ENCODE data around the gene GRM3. TPM values are rescaled to one million over a fixed set of nuclear protein-coding genes. Genes with fewer than 3 reads are reported as not detected.

The GRM3 gene
- total and polyA plus RNA-seq, 7 experiments from 2014 or later, result not detected

DNA sequence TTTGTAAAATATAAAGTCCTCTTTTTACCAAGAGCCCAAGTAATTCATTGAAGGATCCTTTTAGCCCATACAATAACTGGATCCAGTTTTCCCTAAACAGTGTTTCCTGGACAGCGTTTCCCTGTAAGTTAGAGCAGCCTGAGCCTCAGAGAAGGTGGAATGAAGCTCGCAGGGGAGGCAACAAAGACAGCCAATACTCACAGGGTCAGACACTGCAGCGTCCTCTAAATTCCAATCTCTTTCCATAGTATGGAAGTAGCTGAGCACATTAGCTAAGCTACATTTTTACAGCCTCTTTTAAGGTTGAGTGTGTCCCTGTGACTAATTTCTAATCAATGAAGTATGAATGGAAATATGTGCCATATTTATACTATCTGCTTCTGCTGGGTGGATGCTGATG, 193.5 kb downstream of the GRM3 start:
- CTCF ChIA-PET, result no interaction called here
- Histone ChIP-seq H3K36me3 (ENCODE audit: control insufficient read depth in 2 of 3, insufficient read depth in 3 of 3, low read length in 3 of 3) (no peaks in the 10 kb centered on the region), H3K4me3 (ENCODE audit: low read length) (no peak overlapping the region), H3K4me1 (ENCODE audit: control insufficient read depth in 2 of 2, insufficient read depth in 2 of 2, low read length in 2 of 2) (no peaks in the 10 kb centered on the region), H3K27ac (ENCODE audit: low read depth, low read length) (no peak overlapping the region), H3K9me3 (ENCODE audit: control insufficient read depth in 2 of 3, low read length in 3 of 3) (no peaks in the 10 kb centered on the region), H3K27me3 (ENCODE audit: control insufficient read depth in 2 of 2, insufficient read depth in 2 of 2, low read length in 2 of 2) (no peaks in the 10 kb centered on the region)
- Mint-ChIP-seq H3K27me3 (peaks cover 0 to 4% (median 0%) of the 10 kb centered on the region in 5 donors), H3K4me3 (no peak overlapping the region), H3K4me1 (no peaks in the 10 kb centered on the region), H3K27ac (no peak overlapping the region), H3K9me3 (peaks cover 0 to 3% (median 0%) of the 10 kb centered on the region in 11 donors), H3K36me3 (no peaks in the 10 kb centered on the region)
- no peak for DNase-seq
- POLR2A ChIA-PET, result no interaction called here
- intact Hi-C loops (cut with micrococcal nuclease), result no loop called here
- ATAC-seq, result no peak

DNA sequence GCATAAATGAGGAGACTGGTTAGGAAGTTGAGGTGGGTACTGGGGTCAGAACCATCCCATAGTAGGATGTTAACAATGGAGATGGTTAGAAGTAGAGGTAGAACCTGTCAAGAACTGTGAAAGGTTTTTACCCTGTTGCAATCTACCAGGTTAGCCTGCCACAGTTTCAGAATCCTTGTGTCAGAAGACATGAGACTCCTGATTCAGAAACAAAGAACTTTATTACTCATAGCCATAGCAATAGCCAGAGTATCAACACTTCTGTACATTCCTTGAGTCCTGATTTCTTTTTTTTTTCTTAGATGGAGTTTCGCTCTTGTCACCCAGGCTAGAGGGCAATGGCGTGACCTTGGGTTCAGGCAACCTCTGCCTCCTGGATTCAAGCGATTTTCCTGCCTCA, 200.9 kb downstream of the GRM3 start:
- Mint-ChIP-seq H3K4me1 (no peaks in the 10 kb centered on the region), H3K4me3 (no peak overlapping the region), H3K27me3 (peaks cover 0 to 8% (median 3%) of the 10 kb centered on the region in 5 donors), H3K27ac (no peak overlapping the region), H3K9me3 (peaks cover 0 to 2% (median 0%) of the 10 kb centered on the region in 11 donors), H3K36me3 (no peaks in the 10 kb centered on the region)
- H3K9me3 ChIP-seq (ENCODE audit: control insufficient read depth in 2 of 3, low read length in 3 of 3), result no peaks in the 10 kb centered on the region
- no peak overlapping the region for H3K4me3 ChIP-seq (ENCODE audit: low read length)
- no peak overlapping the region for H3K27ac ChIP-seq (ENCODE audit: low read depth, low read length)
- no peak for DNase-seq
- POLR2A ChIA-PET, result no interaction called here
- CTCF ChIA-PET, result no interaction called here
- no peaks in the 10 kb centered on the region for H3K4me1 ChIP-seq (ENCODE audit: control insufficient read depth in 2 of 2, insufficient read depth in 2 of 2, low read length in 2 of 2)
- intact Hi-C loops (cut with micrococcal nuclease), result no loop called here
- no peaks in the 10 kb centered on the region for H3K36me3 ChIP-seq (ENCODE audit: control insufficient read depth in 2 of 3, insufficient read depth in 3 of 3, low read length in 3 of 3)
- no peak for ATAC-seq
- no peaks in the 10 kb centered on the region for H3K27me3 ChIP-seq (ENCODE audit: control insufficient read depth in 2 of 2, insufficient read depth in 2 of 2, low read length in 2 of 2)

GRCh38 chr7:86846494-86847190, 202.9 kb downstream of the GRM3 start:
- no peak overlapping the region for H3K4me3 Mint-ChIP-seq
- H3K4me1 Mint-ChIP-seq, result no peaks in the 10 kb centered on the region
- H3K36me3 ChIP-seq (ENCODE audit: control insufficient read depth in 2 of 3, insufficient read depth in 3 of 3, low read length in 3 of 3), result no peaks in the 10 kb centered on the region
- no peak overlapping the region for H3K27ac Mint-ChIP-seq
- H3K27me3 Mint-ChIP-seq, result peaks cover 0 to 8% (median 0%) of the 10 kb centered on the region in 5 donors
- H3K9me3 ChIP-seq (ENCODE audit: control insufficient read depth in 2 of 3, low read length in 3 of 3), result no peaks in the 10 kb centered on the region
- H3K4me1 ChIP-seq (ENCODE audit: control insufficient read depth in 2 of 2, insufficient read depth in 2 of 2, low read length in 2 of 2), result no peaks in the 10 kb centered on the region
- no peak for DNase-seq
- ChIA-PET POLR2A (no interaction called here), CTCF (no interaction called here)
- no peaks in the 10 kb centered on the region for H3K27me3 ChIP-seq (ENCODE audit: control insufficient read depth in 2 of 2, insufficient read depth in 2 of 2, low read length in 2 of 2)
- intact Hi-C loops (cut with micrococcal nuclease), result no loop called here
- no peak for ATAC-seq
- no peaks in the 10 kb centered on the region for H3K36me3 Mint-ChIP-seq
- no peak overlapping the region for H3K4me3 ChIP-seq (ENCODE audit: low read length)
- peaks cover 0 to 2% (median 0%) of the 10 kb centered on the region in 11 donors for H3K9me3 Mint-ChIP-seq
- H3K27ac ChIP-seq (ENCODE audit: low read depth, low read length), result no peak overlapping the region

- H3K4me1 Mint-ChIP-seq, result no peaks in the 10 kb centered on the region
- Histone ChIP-seq H3K4me1 (ENCODE audit: control insufficient read depth in 2 of 2, insufficient read depth in 2 of 2, low read length in 2 of 2) (no peaks in the 10 kb centered on the region), H3K27ac (ENCODE audit: low read depth, low read length) (no peak overlapping the region), H3K9me3 (ENCODE audit: control insufficient read depth in 2 of 3, low read length in 3 of 3) (no peaks in the 10 kb centered on the region), H3K36me3 (ENCODE audit: control insufficient read depth in 2 of 3, insufficient read depth in 3 of 3, low read length in 3 of 3) (no peaks in the 10 kb centered on the region), H3K27me3 (ENCODE audit: control insufficient read depth in 2 of 2, insufficient read depth in 2 of 2, low read length in 2 of 2) (no peaks in the 10 kb centered on the region), H3K4me3 (ENCODE audit: low read length) (no peak overlapping the region)
- ATAC-seq (no peak), DNase-seq (no peak)
- no peak overlapping the region for H3K4me3 Mint-ChIP-seq
- peaks cover 0 to 8% (median 0%) of the 10 kb centered on the region in 5 donors for H3K27me3 Mint-ChIP-seq
- intact Hi-C loops (cut with micrococcal nuclease), result no loop called here
- H3K27ac Mint-ChIP-seq, result no peak overlapping the region
- no peaks in the 10 kb centered on the region for H3K36me3 Mint-ChIP-seq
- CTCF ChIA-PET, result no interaction called here
- POLR2A ChIA-PET, result no interaction called here
- peaks cover 0 to 2% (median 0%) of the 10 kb centered on the region in 11 donors for H3K9me3 Mint-ChIP-seq
These were observed 204.5 kb downstream of the GRM3 start for GRCh38 chr7:86848226-86848625.

GRCh38 chr7:86851566-86851965, 207.9 kb downstream of the GRM3 start:
- H3K9me3 Mint-ChIP-seq, result peaks cover 0 to 2% (median 0%) of the 10 kb centered on the region in 11 donors
- H3K4me3 Mint-ChIP-seq, result no peak overlapping the region
- intact Hi-C loops (cut with micrococcal nuclease), result no loop called here
- no peaks in the 10 kb centered on the region for H3K36me3 Mint-ChIP-seq
- ChIA-PET CTCF (interaction anchor here (0.5 kb wide), 1 partner anchor 567 kb away, joined by 3 read pairs; no protein-coding TSS in a partner anchor), POLR2A (no interaction called here)
- no peaks in the 10 kb centered on the region for H3K27me3 ChIP-seq (ENCODE audit: control insufficient read depth in 2 of 2, insufficient read depth in 2 of 2, low read length in 2 of 2)
- H3K27me3 Mint-ChIP-seq, result peaks cover 0 to 14% (median 0%) of the 10 kb centered on the region in 5 donors
- H3K27ac ChIP-seq (ENCODE audit: low read depth, low read length), result no peak overlapping the region
- no peak overlapping the region for H3K4me3 ChIP-seq (ENCODE audit: low read length)
- ATAC-seq (no peak), DNase-seq (no peak)
- H3K27ac Mint-ChIP-seq, result no peak overlapping the region
- no peaks in the 10 kb centered on the region for H3K4me1 ChIP-seq (ENCODE audit: control insufficient read depth in 2 of 2, insufficient read depth in 2 of 2, low read length in 2 of 2)
- H3K36me3 ChIP-seq (ENCODE audit: control insufficient read depth in 2 of 3, insufficient read depth in 3 of 3, low read length in 3 of 3), result no peaks in the 10 kb centered on the region
- H3K9me3 ChIP-seq (ENCODE audit: control insufficient read depth in 2 of 3, low read length in 3 of 3), result no peaks in the 10 kb centered on the region
- H3K4me1 Mint-ChIP-seq, result no peaks in the 10 kb centered on the region

DNA sequence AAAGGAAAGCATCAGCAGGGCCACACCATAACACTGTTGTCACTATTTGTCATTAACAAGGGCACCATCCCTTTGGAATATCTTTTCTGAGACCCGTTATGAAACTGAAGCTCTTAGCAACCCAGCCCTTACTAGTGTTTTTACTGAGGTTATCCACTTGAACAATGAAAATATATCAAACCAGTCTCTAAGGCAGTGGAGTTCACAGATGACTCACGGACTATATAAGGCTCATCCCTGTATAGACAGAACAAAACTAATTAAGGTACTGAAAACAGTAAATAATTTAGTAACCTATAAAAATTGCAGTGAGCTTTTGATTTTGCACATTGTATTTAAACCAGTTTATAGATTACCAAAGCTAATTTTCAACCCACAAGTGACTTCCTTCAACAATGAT, 219.7 kb downstream of the GRM3 start:
- Histone ChIP-seq H3K9me3 (ENCODE audit: control insufficient read depth in 2 of 3, low read length in 3 of 3) (no peaks in the 10 kb centered on the region), H3K4me3 (ENCODE audit: low read length) (no peak overlapping the region), H3K4me1 (ENCODE audit: control insufficient read depth in 2 of 2, insufficient read depth in 2 of 2, low read length in 2 of 2) (no peaks in the 10 kb centered on the region), H3K27me3 (ENCODE audit: control insufficient read depth in 2 of 2, insufficient read depth in 2 of 2, low read length in 2 of 2) (no peaks in the 10 kb centered on the region), H3K27ac (ENCODE audit: low read depth, low read length) (no peak overlapping the region), H3K36me3 (ENCODE audit: control insufficient read depth in 2 of 3, insufficient read depth in 3 of 3, low read length in 3 of 3) (no peaks in the 10 kb centered on the region)
- H3K36me3 Mint-ChIP-seq, result no peaks in the 10 kb centered on the region
- H3K4me3 Mint-ChIP-seq, result no peak overlapping the region
- ATAC-seq, result no peak
- no peak overlapping the region for H3K27ac Mint-ChIP-seq
- no peak for DNase-seq
- ChIA-PET POLR2A (no interaction called here), CTCF (no interaction called here)
- peaks cover 0 to 3% (median 0%) of the 10 kb centered on the region in 11 donors for H3K9me3 Mint-ChIP-seq
- intact Hi-C loops (cut with micrococcal nuclease), result no loop called here
- peaks cover 0 to 6% (median 4%) of the 10 kb centered on the region in 5 donors for H3K27me3 Mint-ChIP-seq
- H3K4me1 Mint-ChIP-seq, result no peaks in the 10 kb centered on the region

GRCh38 chr7:86867163-86867762, 223.6 kb downstream of the GRM3 start:
- Mint-ChIP-seq H3K4me3 (no peak overlapping the region), H3K9me3 (peaks cover 0 to 13% (median 5%) of the 10 kb centered on the region in 11 donors), H3K4me1 (no peaks in the 10 kb centered on the region), H3K36me3 (peaks cover 0 to 6% (median 0%) of the 10 kb centered on the region in 5 donors), H3K27me3 (peaks cover 0 to 8% (median 5%) of the 10 kb centered on the region in 5 donors), H3K27ac (no peak overlapping the region)
- no peaks in the 10 kb centered on the region for H3K27me3 ChIP-seq (ENCODE audit: control insufficient read depth in 2 of 2, insufficient read depth in 2 of 2, low read length in 2 of 2)
- no peaks in the 10 kb centered on the region for H3K4me1 ChIP-seq (ENCODE audit: control insufficient read depth in 2 of 2, insufficient read depth in 2 of 2, low read length in 2 of 2)
- H3K4me3 ChIP-seq (ENCODE audit: low read length), result no peak overlapping the region
- H3K36me3 ChIP-seq (ENCODE audit: control insufficient read depth in 2 of 3, insufficient read depth in 3 of 3, low read length in 3 of 3), result no peaks in the 10 kb centered on the region
- POLR2A ChIA-PET, result no interaction called here
- no peak overlapping the region for H3K27ac ChIP-seq (ENCODE audit: low read depth, low read length)
- ATAC-seq, result no peak
- no peaks in the 10 kb centered on the region for H3K9me3 ChIP-seq (ENCODE audit: control insufficient read depth in 2 of 3, low read length in 3 of 3)
- intact Hi-C loops (cut with micrococcal nuclease), result no loop called here
- no peak for DNase-seq
- CTCF ChIA-PET, result no interaction called here

Data from naive thymus-derived CD4-positive, alpha-beta T cell (primary cell).